HG03060 (cell line): ENCODE data around the gene TBC1D8.

Source experiments
- ATAC-seq: cut with Tn5 transposase; IDR thresholded peaks from one replicate; pipeline ENCODE4 v1.9.1; 2021; ENCODE audit warnings: low read depth, moderate number of reproducible peaks; ENCODE audit not compliant: unreplicated experiment

Gene TBC1D8

DNA sequence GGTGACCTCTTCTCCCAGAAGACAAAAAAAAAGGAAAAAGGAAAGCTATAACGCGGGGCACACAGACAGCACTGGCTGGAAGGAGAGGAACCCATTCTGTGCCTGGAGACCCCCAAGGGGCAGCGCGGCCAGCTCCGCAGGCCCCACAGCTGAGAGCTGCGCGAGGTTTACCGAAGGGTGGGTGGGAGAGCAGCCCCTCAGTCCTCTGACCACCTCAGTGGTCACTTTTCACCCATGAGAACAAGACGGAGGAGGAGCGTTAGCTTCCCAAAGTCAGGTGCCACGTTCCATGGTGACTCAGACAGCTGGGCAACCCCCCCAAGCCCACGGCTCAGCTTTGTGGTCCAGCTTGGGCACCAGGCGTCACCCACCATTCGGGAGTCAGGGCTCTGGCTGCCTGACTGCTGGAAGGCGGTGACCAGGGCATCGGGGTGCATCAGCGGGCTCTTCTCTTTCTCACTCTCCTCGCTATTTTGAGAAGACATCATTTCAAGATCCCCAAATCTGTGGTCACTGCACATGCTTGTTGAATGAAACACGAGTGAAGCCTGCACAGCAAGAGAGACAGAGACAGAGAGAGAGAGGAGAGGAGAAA lies 113.9 kb downstream of the TBC1D8 start:
- ATAC-seq = no peak

DNA sequence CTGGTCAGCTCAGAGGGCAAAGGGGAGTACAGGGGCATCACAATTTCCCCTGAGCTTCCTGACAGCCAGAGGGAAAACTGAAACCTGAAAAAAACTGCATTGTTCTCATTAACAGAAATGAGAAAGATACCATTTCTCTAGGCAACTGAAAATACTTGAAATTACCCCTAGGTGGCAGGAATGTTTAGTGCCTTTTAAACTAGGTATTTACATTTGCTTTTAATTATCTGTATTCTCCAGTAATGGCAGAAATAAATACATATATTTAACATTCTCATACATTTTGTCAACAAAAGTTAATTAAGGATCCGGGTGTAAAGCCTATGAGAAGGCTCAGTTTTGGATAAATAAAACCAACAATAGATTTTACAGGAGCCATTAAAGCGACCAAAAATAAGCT lies 114.6 kb downstream of the TBC1D8 start:
- no peak for ATAC-seq

DNA sequence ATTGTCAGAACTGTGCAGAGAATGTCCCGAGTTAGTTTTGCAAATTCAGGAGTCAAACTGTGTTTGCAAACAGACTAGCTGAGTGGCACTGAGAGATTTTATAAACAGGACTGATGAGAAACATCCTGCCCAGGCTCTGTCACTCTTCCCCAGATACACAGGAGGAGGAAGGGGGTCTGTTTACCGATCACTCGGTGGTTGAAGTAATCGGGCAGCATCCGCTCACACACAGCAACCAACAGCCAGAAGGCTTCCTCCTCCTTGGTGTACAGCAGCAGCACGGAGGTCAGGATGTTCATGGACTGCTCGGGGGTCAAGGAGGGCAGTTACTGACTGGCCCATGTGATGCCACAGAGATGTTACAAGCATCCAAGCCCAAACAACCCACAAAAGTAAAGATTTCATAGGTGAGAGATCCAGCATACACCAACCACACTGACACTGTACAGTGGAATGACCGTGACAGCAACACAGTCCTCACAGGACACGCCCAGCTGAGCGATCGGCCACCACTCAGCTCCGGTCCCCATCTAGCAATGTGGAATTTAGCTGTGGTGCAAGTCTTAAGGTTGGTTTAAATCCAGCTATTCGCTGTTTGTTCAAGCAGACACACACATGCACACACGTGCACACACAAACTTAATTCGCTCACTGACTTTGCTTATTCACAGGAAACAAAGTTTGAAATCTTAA lies 119.0 kb downstream of the TBC1D8 start:
- ATAC-seq = no peak

GRCh38 chr2:101030866-101031554 lies 120.2 kb downstream of the TBC1D8 start:
- ATAC-seq = no peak

- ATAC-seq = no peak
These were observed 123.3 kb downstream of the TBC1D8 start for GRCh38 chr2:101027852-101028251.

- no peak for ATAC-seq
These were observed 124.2 kb downstream of the TBC1D8 start for GRCh38 chr2:101026923-101027469.

DNA sequence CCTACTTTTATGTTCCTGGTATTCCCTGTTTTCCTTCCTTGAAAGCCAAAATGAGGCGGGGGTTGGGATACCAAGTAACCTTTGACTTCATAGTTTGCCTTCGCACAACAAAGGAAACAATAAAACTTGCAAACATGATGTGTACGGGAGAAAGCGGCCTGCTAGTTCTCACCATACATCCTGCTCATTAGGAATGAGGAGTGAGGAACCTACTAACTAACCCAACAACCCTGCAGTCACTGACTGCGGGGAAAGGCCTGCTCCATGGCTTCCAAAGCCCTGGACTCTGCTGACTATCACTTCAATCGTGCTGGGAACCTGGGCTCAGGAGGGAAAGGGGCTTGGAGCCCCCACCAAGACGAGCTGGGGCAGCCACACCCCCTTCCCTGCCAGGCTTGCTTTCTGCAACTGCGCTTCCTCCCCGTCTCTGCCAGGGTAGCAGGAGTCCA lies 124.9 kb downstream of the TBC1D8 start:
- ATAC-seq = no peak

GRCh38 chr2:101025561-101025960 lies 125.6 kb downstream of the TBC1D8 start:
- ATAC-seq = no peak

DNA sequence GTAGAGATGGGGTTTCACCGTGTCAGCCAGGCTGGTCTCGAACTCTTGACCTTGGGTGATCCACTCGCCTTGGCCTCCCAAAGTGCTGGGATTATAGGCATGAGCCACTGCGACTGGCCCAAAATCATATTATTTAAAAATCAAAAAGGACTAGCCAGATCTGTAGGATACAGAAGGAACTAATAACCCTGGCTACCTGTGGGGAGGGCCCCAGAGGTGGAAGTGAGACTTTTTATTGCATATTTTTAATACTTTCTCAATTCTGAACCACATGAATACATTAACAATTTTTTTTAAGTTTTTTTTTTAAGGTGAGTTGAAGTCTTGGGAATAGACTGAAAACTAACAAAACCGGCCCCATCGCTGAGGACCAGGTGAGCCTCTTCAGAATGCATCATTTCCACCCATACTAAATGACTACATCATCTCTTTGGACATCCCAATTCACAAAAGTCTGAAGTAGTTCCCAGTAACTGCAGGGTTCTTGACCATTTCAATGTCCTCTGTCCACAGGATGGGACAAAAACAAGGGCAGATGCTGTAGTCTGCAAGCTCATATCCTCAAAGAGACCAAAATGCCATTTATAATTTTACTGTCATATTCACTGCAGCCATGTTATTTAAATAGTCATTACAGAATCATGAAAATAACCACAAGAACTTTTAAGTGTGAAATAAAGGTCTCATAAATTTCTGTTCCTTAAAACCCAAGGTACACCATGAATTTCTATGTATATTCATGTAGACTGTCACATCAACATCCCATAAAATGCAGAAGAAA lies 127.7 kb downstream of the TBC1D8 start:
- ATAC-seq = no peak

GRCh38 chr2:101022221-101022620 lies 129.0 kb downstream of the TBC1D8 start:
- ATAC-seq = no peak

DNA sequence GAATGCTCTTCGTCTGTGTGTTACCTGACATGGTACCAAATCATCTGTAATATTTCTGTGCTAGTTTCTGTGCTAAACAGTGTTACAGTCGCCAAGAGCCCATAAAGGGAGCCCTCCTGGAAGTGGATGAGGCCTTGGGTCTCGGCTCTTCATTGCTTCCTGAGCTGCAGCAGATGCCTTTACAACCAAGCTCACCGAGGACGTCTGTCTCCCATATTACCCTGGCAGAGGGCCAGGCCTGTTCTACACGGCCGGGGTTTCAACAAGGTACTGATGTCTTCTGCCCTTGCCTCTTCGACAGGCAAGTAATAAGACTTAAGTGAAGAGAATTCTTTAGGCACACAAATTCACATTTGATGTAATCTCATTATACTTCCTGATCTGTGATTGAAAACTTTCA lies 132.2 kb downstream of the TBC1D8 start:
- ATAC-seq = no peak

DNA sequence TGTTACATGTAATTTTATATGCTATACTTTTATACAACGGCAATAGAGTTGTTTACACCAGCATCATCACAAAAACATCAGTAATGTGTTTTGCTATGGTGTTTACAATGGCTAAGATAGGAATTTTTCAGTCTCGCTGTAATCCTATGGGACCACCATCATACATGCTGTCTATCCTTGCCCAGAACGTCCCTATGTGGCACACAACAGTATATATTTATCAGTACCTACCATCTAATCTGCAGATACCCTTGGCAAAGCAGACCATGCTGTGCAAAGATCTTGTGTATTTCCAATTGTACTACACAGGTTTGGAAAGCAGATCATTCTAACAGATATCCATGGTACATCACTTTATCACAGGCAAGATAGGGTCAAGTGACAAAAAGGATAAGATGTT lies 133.8 kb downstream of the TBC1D8 start:
- no peak for ATAC-seq

GRCh38 chr2:101014264-101014857 lies 136.8 kb downstream of the TBC1D8 start:
- no peak for ATAC-seq

DNA sequence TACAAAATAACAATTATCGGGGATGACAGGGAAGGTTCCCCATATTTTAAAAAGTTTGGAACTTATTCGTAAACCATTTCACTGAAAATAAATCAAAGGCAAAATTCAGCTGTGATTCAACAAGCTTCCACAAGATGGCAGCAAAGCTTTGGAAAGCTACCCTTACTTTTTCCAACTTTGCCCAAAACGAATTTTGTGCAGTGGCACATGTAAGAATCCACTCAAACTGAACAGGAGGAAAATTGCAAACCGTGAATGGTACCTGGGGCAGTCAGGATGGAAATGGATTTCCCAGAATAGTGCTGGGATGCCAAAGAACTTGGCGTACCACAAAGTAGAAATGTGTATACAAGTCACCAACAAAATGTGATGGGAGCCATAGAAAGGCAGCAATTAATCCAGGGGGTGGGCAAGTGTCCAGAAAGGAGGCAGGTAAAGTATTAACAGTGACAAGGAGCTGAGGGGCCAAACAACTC lies 138.4 kb downstream of the TBC1D8 start:
- ATAC-seq = no peak

GRCh38 chr2:101012054-101012705 lies 139.0 kb downstream of the TBC1D8 start:
- ATAC-seq = peak; percentile 94

DNA sequence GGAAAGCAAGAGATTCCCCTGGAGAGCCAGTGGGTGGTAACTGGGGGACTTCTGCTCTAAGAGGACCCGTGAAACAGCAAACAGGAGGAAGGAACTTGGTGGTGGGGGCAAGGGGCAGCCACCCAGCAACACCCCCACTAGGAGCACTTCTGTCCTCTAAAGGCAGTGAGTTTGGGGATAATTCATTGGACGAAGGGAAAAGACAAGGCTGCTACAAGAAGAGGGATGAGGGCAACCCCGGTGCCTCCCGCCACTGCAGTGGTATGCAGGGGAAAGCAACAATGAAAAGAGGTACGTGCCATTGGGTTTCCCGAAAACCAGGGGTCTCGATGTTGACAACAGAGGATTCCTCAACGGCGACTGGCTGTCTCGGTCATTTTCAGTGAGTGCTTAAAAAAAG lies 140.0 kb downstream of the TBC1D8 start:
- no peak for ATAC-seq

DNA sequence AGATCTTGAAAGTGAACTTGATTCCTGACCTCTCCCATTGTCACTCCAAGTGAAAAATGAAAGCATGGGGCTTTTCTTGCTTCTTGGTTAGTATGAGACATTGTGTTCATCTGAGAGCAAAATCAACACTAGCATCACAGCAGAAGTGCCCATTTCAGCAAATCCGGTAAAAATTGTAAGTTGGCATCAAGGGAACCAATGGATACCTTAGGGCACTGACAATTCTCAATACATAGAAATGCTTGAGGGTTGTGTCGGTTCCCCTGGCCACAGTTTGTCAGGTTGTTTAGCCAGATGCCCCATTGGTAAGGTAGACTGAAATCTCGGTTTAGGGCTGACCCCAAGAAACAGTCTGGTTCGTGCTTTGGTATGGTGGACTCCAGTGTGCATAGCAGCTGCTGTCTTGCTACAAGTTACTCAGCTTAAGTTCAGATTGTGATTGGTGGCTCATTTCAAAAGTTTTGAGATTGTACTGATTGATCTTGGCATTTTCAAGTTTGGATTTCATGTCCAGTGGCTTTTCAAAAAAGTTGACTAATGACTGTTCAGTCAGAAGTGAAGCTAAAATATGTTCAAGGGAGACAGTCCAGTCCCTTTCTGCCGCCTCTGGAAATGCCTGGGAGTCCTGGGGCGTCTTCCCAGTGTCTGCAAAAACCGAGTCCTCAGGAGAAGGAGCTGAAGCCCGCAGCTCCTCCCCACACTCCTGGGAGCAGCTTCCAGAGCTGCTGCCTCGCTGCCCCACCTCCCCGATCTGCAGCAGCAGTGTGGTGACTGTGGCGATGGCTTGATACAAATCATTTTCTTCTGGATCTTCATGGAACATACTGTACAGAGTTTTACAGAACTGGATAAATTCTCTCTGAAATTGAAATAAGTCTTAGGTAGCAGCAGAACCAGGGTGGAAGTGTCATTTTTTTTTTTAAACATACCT lies 143.5 kb downstream of the TBC1D8 start:
- ATAC-seq = no peak

- ATAC-seq = no peak
These were observed 145.0 kb downstream of the TBC1D8 start for GRCh38 chr2:101006065-101006715.
